ENCODE measurements around the gene OR8G1. TPM values are rescaled to one million over a fixed set of nuclear protein-coding genes. Genes with fewer than 3 reads are reported as not detected.

The OR8G1 gene, protein sequence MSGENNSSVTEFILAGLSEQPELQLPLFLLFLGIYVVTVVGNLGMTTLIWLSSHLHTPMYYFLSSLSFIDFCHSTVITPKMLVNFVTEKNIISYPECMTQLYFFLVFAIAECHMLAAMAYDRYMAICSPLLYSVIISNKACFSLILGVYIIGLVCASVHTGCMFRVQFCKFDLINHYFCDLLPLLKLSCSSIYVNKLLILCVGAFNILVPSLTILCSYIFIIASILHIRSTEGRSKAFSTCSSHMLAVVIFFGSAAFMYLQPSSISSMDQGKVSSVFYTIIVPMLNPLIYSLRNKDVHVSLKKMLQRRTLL
- total RNA-seq: not detected in 2 replicates

DNA sequence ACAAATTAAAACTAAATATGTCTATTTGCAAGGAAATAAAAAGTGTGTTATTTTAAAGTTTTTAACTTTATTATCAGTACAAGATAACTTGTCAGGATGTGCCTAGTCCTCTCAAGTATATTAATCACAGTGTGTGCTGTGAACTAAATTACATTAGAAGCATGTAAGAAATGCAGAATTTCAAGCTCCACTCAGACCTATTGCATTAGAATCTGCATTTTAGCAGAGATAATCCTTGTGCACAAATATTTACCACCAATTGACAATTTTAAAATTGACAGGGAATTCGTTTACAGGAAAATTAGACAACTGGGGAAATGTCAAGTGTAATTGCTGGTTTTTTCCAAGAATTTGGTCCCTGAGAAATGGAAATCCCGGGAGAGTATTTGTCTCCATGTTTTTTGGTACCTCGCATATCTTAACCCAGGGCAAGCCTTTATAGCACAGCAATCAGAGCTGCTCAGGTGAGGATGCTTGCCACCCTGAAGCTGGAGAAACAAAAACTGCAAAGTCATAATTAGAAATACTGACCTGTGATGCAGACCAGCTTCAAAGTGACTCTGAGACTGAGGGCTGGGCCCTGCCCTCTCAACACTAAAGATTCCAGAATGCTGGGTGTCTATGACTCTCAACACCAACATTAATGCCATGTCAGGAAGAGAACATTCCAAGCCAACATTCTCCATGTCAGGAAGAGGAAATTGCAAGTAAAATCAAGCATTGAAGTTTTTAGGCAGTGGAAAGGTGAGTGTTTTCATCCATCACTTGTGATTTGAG is at the start of gene OR8G1:
TSS of gene OR8G1 (plus strand) at position 475 of the 777 bp plus-strand sequence. CDS start 8,581 bp downstream, outside the sequence.

DNA sequence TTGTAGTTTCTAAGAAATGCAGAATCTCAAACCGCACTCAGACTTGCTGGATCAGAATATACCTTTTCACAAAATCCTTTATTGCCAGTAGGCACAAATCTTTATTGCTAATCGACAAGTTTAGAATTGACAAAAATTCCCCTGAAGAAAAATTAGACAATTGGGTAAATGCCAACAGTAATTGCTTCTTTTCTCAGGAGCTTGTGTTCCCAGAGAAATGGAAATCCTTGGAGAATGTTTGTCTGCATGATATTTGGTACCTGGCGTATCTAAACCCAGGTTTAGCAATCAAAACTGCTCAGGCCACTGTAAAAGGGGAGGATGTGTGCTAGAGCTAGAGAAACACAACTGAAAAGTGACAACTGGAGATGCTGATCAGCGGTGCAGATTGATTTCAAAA is 15.2 kb downstream of the OR8G1 start, which contains the start of gene OR8G5:
TSS of gene OR8G5 (plus strand) at position 301 of the 400 bp plus-strand sequence. CDS start 8,556 bp downstream, outside the sequence.

Other genes with a start within 250 kb of the OR8G1 start
- not detected in 2 replicates for gene OR10G6, start 245.9 kb upstream of the OR8G1 start, total RNA-seq
- not detected in 2 replicates for gene OR10G4, start 228.1 kb upstream of the OR8G1 start, total RNA-seq
- not detected in 2 replicates for gene OR10G9, start 218.1 kb upstream of the OR8G1 start, total RNA-seq
- not detected in 2 replicates for gene OR10G8, start 214.3 kb upstream of the OR8G1 start, total RNA-seq
- gene OR10G7, start 199.8 kb upstream of the OR8G1 start, total RNA-seq: not detected in 2 replicates
- gene VWA5A, start 125.6 kb upstream of the OR8G1 start, total RNA-seq: 7.2 and 15.6 TPM in 2 replicates
- gene OR10D3, start 57.8 kb upstream of the OR8G1 start, total RNA-seq: not detected in 2 replicates
- gene OR8G5, start 15.3 kb downstream of the OR8G1 start, total RNA-seq: not detected in 2 replicates
- not detected in 2 replicates for gene OR8D1, start 72.9 kb downstream of the OR8G1 start, total RNA-seq
- not detected in 2 replicates for gene OR8D2, start 79.1 kb downstream of the OR8G1 start, total RNA-seq
- not detected in 2 replicates for gene OR8B2, start 143.4 kb downstream of the OR8G1 start, total RNA-seq
- gene OR8B3, start 157.9 kb downstream of the OR8G1 start, total RNA-seq: not detected in 2 replicates
- gene OR8B4, start 183.8 kb downstream of the OR8G1 start, total RNA-seq: not detected in 2 replicates
- gene OR8B8, start 204.6 kb downstream of the OR8G1 start, total RNA-seq: not detected in 2 replicates